HG03064 (cell line): ENCODE results near the gene TMEM37.

ENCODE experiments used
- ATAC-seq: cut with Tn5 transposase; IDR thresholded peaks from one replicate; pipeline ENCODE4 v1.9.1; 2021; ENCODE audit warnings: low read depth; ENCODE audit not compliant: unreplicated experiment

The TMEM37 gene

DNA sequence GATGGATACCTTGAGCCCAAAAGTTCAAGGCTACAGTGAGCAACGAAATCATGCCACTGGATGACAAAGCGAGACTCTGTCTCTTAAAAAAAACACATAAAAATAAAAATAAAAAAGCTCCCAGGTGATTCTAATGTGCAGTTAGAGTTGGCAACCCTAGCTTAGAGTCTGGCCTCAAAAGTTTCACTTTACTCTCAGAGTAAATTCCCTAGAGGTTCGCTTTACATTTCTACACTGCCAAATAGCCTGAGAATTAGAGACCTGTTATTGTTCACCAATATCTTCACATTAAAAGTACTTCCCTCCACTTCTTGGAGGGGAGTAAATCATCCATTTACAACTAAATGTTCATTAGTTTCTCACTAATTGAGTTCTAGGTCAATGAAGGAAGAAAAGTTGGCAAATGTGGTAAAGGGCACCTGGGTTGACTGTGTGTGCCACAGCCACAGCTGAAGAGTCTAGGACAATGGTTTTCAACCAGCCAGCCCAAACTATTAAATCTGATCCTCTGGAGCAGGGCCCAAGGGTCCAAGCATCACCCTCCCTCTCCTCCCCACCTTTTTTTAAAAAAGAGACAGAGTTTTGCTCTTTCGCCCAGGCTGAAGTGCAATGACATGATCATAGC is 15.2 kb upstream of the TMEM37 start:
- ATAC-seq = no peak

DNA sequence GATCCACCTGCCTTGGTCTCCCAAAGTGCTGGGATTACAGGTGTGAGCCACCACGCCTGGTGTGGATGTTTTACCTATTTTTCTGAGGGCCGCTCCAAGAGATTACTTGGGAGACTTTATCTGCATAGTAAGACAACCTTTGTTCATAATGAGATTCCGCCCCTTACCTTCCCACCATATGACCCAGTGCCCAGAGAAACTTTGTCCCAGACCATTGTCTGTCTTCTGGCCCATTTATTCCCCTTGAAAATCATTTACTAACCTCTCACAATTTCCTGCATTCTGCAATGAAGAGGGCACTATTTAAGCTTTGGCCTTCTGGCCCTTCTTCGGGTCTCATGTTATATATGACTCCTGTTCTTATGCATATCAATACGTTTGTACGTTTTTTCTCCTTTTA is 13.7 kb upstream of the TMEM37 start:
- no peak for ATAC-seq

DNA sequence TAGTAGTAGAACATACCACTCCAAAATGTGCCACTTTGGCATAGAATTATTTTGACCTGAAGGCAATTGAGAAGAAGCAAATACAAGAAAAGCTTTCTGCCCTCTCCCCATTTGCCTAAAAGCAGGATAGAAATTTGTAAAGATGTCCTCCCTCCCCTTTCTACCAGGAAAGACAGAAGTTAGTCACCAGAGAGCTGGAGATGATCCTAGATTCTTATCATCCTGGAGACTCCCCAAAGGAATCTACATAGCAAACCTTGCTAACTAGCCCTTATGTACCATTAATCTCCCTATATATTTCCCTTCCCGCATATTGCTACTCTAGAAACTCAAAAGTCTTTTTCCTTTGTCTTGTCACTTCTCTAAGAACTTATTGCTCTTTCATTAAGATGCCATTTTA is 12.6 kb upstream of the TMEM37 start:
- ATAC-seq = no peak

DNA sequence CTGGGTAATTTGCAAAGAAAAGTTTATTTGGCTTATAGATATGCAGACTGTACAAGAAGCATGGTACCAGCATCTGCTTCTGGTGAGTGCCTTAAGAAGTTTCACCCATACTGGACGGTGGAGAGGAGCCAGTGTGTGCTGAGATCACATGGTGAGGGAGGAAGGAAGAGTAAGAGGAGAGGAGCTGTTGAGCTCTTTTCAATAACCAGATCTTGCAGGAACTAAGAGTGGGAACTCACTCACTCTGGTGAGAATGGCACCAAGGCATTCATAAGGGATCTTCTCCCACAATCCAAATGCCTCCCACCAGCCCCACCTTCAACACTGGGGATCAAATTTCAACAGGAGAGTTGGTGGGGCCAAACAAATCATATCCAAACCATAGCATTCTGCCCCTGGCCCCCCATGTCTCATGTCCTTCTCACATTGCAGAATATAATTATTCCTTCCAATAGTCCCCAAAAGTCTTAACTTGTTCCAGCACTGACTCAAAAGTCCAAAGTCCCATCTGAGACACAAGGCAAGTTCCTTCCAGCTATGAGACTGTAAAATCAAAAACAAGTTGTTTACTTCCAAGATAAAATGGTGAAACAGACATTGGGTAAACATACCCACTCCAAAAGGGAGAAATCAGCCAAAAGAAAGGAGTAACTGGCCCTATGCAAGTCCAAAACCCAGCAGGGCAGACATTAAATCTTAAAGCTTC is 11.7 kb upstream of the TMEM37 start:
- no peak for ATAC-seq

DNA sequence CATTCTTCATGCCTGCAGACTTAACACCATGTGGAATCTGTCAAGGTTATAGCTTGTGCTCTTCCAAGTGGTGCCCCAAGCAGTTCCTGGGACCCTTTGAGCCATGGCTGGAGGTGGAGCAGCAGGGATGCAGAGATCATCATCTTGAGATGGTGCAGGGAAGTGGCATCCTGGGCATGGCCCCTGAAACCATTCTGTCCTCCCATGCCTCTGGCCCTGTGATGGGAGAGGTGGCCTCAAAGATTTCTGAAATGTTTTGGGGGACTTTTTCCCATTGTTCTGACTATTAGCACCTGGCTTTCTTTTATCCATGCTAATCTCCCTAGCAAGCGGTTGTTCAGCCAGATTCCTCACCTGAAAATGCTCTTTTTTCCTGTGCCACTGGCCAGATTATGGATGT is 10.3 kb upstream of the TMEM37 start:
- ATAC-seq = no peak

DNA sequence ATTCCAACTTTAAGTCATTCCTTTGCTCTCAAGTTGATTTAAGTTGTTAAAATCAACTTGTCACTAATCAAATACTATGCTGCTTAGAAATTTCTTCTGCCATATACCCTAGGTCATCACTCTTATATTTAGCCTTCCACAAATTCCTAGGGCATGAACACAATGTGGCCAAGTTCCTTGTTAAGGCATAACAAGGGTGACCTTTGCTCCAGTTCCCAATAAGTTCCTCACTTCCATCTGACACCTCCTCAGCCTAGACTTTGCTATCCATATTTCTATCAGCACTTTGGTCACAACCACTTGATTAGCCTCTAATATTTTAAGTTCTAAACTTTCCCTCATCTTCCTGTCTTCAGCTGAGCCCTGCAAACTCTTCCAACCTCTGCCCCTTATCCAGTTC is 9.9 kb upstream of the TMEM37 start:
- ATAC-seq = no peak

DNA sequence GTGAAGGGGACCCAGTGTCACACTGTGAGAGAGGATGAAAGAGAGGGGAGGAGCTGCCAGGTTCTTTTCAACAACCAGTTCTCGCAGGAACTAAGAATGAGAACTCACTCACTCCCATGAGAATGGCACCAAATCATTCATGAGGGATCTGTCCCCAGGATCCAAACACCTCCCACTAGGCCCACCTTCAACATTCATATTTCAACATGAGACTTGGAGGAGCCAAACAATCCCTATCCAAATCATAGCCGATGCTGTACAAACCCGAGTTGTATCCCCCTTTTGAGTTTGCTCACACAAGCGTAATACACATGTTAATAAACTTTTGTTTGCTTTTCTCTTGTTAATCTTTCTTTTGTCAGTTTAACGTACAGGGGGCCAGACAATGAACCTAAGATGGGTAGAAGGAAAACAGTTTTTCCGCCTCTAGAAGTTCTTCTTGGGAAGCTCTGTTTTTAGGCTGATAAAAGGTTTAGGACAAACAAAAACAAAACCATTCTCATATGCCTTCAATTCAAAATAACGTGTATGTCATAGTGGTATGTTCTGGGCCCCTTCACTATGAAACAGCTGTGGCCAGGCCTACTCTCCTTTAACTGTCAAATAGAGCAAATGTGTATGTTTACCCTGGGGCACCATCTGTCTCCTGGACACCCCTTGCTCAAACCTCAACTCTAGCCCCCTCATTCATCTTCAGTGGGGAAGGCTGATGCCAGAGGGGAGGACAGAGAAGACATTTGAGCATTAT is 9.1 kb upstream of the TMEM37 start:
- ATAC-seq = no peak

DNA sequence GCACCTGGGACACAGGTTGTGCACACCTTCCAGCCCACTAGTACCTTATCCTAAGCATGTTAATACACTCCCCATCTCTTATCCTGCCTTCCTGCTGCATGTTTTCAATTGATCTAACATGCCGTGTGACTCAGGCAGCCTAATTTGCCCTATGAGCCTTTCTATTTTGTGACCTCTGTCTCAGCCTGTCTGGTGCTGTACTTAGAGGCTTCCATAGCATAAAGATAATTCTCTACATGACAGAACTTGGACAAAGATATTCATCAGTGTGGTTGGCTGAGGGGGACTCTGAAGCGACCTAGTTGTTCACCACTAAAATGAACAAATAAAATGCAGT is 8.6 kb upstream of the TMEM37 start:
- ATAC-seq = no peak

DNA sequence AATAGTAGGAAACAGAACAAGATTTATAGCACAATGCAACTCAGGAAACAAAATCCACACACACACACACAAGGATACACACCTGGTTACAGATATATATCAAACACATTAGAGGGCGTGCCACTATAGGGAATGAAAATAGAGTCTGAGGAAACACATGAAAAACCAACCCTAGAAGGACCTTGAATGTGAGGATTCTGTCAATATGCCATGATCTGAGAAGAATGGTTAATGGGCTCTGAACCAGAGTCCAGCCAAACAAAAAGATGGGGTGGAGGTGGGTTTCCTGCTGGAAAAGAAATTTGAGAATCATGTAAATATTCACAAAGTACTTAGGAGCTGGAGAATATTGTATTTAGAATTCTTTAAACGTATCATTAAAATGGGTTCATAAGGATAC is 7.8 kb upstream of the TMEM37 start:
- no peak for ATAC-seq

DNA sequence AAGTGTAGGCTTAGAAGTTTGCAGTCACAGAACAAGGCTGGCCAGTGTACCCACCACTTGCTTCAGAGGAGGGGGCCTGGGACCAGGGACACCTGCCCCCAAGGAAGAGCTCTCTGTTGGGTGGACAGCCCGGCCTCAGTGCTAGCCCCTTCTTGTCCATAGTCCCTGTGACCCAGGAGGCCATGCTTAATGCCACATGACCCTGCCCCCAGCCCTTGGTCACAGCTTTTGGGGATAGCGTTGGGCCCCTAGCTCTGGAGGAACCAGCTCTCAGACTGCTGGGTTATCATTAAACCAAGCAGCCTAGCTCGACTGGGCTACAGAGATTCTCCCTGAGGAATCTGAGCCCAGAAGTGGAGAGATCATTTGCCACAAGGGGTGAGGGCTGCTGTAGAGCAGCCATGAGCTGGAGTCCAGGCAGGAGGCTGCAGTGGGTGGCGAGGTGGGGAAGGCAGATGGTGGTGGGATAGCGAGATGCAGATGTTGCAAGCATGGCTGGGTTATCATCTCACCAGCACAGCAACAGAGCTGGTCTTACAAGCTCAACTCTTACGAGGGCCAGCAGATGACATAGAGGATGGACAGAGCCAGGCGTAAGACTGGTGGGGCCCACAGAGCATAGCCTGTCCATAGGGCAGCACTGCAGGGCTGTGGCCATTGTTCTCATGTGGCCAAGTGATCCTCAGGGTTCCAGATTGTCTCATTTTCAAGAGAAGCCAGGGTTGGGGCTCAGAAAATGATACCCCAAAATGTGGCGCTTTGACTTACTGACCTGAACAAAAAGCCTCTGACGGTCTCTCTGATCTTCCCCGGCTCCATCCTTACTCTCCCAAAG is 7.2 kb upstream of the TMEM37 start:
- no peak for ATAC-seq

DNA sequence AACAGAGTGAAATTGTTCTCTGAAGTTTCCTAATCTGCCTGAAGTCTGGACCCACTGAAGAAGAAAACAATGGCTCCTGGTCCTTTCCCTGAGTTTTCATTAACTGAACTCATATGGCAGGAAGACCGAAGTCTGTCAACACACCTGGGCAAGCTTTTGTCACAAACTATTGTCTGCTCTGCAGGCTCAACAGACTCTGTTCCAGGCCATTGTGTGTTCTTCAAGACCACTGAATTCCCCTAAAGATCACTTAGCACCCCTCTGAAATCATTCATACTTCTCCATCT is 6.6 kb upstream of the TMEM37 start:
- no peak for ATAC-seq

DNA sequence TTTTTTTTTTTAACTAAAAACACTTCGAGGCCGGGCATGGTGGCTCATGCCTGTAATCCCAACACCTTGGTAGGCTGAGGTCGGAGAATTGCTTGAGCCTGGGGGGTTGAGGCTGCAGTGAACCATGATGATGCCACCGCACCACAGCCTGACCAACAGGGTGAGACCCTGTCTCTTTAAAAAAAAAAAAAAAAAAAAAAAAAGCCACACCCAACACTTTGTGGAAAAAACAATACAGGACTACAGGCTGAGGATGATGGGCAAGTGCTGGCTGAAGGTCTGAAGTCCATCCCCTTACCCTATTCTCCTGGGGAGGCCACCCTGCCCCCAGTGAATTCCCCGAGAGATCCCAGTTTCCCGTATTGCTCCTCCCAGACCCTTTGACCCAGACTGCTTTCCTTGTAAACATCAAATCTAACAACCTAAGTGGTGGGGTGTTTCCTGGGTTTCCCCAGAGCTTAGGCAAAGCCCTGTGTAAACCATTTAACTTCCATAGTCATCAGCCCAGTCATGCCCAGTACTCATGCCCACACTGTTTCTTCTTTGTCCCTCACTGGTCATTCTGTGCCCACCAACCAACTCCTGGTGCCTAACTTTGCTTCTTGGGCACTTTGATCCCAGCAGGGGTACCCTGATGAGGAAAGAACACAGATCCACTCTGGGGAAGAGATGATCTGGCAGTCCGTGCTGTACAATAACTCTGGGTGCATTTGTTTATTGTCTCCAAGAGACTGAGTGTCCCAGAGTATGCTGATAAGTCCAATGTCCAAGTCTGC is 5.8 kb upstream of the TMEM37 start:
- ATAC-seq = no peak

DNA sequence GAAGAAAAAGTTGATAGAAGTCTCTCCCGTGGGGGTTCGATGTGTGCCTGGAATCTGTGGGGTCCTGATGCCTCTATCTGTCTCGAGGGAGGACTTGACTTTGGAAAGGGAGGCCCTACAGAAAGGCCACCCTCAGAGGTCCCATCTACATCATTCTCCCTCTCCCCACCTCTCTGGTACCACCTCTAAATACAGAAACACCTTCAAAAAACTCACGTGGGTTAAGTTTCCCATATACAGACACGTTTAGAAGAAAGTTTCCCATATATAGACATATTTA is 5.3 kb upstream of the TMEM37 start:
- no peak for ATAC-seq

DNA sequence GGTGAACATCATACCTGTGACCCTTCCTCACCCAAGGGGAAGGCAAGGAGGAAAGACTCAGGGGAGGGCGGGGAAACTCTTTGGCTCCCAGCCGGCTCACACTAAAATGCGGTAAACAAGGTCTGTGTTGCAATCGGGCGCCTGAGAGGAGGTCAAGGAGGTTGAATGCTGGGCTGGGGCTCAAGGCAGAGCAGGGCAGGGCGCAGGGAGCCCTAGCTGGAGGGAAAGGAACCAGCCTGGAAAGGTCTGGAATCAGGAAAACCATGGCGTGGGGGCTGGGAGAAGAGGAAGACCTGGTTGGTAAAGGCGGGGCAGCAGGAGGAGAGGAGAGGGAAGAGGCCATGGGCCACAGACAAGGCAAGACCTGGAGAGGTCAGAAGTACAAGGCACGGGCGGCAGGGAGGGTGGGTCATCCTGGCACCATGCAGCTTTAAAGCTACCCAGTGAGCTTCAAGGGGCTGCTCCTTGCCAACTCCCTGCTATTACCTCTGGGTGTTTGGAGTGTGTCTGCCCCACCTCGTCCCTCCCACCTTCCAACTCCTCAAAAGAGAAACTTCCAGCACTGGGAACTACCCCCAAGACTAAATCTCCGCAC is 4.8 kb upstream of the TMEM37 start:
- ATAC-seq = no peak

DNA sequence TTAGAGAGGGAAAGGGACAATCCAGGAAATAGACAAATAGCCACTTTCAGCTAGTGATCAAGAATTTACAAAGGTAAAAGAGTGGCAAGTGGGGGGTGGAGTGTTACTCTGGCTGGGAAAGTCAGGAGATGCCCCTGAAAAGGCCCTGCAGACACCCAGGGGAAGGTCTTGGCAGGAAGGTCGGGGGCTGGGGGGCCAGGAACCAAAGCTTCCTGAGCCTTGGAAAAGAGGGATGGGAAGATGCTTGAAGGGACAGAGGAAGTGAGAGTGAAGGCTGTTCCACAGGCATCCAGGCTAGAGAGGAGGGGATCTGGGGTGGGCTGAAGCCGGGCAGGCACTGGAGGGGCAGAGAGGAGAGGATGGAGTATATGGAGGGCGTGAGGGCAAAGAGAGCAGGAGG is 3.9 kb upstream of the TMEM37 start:
- no peak for ATAC-seq

DNA sequence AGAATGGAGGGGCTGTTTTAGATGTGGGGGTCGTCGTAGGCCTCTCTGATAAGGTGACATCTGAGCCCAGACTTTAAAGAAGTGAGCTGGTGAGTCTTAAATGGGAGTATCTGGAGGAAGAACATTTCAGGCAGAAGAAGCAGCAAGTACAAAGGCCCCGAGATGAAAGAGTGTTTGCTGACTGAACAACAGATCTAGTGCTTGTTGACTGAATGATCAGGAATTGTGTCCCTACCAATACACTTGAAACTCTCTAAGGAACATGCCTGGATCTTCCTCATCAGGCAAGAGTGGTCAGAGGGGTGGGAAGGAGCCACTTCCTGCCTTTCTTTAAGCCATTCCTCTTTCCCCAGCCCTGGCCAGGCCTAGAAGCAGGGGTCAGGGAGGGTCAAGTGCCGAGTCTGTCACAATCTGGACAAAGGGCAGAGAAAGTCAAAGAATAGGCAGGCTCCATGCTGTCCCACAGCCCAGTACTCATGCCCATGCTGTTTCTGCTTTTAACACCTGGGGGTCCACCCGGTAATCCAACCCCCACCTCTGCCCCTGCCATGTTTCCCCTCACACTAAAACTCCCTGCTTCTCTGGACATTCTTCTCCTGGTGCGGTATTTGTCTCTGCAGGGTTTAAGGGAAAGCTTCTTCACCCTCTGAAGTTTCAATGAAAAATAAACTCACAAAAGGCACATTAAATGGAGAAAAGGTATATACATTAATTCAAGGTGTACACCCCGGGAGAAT is 3.0 kb upstream of the TMEM37 start:
- no peak for ATAC-seq

DNA sequence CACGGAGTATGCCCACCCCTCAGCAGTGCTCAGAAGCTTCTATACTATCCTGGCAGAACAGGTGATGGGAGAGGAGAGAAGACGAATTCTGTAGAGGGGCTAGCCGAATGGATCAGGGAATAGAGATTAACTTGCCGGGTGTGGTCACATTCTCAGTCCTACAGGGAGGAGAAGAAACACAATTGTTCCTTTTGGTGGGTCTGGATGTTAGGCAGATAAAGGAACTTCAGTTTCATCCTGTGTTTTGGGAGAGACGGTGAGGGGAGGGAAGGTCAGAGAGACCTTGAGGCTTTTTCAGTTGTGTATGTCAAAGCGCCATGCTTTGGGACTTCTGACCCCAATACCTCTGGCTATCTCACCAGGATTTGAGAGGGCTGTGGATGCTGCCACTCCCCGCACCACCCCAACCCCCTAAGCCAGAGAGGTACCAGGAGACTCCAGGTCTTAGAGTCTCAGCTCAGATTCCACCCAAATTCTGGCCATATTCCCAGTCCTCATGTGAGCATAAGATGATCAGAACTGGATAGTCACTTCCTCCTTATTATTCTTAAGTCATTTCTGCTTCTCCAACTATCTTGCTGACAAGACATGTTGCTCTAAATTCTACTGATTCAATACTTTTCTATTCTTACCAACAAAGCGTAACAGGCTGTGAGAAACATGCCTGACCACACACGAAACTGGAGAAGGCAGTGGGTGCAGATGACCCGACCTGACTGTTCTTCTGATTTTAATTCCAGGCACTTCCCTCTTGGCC is 2.3 kb upstream of the TMEM37 start:
- ATAC-seq = no peak

DNA sequence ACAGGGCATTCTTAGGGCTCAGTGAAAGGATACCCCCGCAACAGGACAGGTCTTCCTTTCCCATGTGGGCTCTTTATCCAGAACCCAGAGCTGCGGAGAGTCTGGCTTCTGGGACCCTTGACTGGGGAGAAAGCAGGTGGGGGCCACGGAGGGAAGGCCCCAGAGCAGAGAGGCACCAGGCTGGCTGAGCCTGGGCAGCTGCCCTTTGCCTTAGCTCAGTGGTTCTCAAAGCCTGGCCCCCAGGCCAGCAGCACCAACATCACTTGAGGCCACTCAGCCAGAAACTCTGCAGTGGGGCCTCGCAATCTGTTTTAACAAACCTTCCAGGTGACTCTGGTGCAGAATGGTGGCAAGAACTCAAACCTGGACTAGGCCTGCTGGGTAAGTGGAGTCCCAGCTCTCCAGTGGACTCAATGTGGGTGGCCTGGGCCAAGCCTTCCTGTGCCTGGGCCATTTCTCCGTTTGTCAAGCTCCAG is 1.6 kb upstream of the TMEM37 start:
- no peak for ATAC-seq
